ENCODE results near the gene TMEFF1.

TMEFF1 gene

DNA sequence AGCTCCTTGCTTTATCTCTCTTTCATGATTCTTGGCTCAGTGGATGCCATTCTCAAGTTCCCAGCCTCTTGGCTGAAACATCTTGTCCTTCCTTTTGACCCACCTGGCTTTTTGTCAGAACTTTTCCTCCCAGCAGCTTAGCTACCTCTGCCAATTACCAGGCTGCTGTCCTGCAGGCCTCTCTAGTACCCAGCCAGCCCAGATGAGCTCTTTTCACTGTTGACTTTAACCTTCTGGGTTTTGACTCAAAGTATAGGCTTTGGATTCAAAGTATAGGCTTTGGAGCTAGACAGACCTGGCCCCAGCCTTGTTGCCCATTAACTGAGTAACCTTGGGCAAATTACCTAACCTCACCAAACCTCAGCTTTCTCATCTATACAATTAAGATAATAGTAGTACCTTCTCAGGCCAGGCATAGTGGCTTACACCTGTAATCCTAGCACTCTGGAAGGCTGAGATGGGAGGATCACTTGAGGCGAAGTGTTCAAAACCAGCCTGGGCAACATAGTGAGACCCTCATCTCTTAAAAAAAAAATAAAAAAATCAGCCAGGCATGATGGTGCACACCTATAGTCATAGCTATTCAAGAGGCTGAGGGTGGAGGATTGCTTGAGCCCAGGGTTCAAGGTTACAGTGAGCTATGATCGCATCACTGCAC lies 6.6 kb upstream of the TMEFF1 start:
- Histone ChIP-seq H3K4me3 (replicated peaks; ENCODE audit: low read depth, low read length) (no peak overlapping the region), H3K36me3 (ENCODE audit: control insufficient read depth, insufficient read depth, low read length) (no peaks in the 10 kb centered on the region), H3K27me3 (replicated peaks; ENCODE audit: control insufficient read depth, insufficient read depth, low read length) (no peaks in the 10 kb centered on the region)
- TF ChIP-seq, protein P1, sequence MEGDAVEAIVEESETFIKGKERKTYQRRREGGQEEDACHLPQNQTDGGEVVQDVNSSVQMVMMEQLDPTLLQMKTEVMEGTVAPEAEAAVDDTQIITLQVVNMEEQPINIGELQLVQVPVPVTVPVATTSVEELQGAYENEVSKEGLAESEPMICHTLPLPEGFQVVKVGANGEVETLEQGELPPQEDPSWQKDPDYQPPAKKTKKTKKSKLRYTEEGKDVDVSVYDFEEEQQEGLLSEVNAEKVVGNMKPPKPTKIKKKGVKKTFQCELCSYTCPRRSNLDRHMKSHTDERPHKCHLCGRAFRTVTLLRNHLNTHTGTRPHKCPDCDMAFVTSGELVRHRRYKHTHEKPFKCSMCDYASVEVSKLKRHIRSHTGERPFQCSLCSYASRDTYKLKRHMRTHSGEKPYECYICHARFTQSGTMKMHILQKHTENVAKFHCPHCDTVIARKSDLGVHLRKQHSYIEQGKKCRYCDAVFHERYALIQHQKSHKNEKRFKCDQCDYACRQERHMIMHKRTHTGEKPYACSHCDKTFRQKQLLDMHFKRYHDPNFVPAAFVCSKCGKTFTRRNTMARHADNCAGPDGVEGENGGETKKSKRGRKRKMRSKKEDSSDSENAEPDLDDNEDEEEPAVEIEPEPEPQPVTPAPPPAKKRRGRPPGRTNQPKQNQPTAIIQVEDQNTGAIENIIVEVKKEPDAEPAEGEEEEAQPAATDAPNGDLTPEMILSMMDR (IDR thresholded peaks at IDR 0.05; ENCODE audit: insufficient read depth, low read length, poor library complexity, severe bottlenecking): no peak
- no peak for DNase-seq (ENCODE audit: extremely low read depth, insufficient read length)

DNA sequence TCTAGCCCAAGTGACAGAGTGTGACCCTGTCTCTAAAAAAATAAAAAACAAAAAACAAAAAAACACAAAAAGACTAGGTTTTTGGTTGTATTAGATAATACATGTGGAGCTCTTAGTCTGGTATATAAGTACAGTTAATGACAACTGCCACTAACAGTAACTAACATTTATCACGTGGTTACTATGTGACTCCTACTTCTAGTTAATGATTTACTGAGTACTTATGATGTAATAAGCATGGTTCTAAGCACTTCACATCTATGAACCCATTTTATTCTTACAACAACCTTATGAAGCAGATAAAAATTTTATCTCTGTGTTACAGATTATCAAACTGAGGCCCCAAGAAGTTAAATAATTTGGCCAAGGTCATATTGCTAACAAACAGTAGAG lies 6.1 kb upstream of the TMEFF1 start:
- H3K27me3 ChIP-seq (replicated peaks; ENCODE audit: control insufficient read depth, insufficient read depth, low read length): no peaks in the 10 kb centered on the region
- DNase-seq (ENCODE audit: extremely low read depth, insufficient read length): no peak
- TF ChIP-seq, protein P1 (IDR thresholded peaks at IDR 0.05; ENCODE audit: insufficient read depth, low read length, poor library complexity, severe bottlenecking): no peak
- H3K4me3 ChIP-seq (replicated peaks; ENCODE audit: low read depth, low read length): no peak overlapping the region
- no peaks in the 10 kb centered on the region for H3K36me3 ChIP-seq (ENCODE audit: control insufficient read depth, insufficient read depth, low read length)

DNA sequence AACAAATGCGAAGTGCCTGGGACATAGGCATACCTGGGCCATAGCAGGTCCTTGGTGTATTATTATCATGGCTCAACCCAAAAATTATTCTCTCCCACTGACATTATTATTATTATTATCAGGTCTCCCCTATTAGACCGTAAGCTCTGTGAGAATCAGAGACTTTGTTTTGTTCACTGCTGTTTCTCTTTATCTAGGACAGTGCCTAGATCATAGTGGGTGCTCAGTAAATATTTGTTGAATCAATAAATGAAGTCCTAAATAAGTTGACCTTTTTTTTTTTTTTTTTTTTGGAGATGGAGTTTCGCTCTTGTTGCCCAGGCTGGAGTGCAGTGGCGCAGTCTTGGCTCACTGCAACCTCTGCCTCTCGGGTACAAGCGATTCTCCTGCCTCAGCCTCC lies 4.9 kb upstream of the TMEFF1 start:
- TF ChIP-seq, protein P1 (IDR thresholded peaks at IDR 0.05; ENCODE audit: insufficient read depth, low read length, poor library complexity, severe bottlenecking): no peak
- Histone ChIP-seq H3K27me3 (replicated peaks; ENCODE audit: control insufficient read depth, insufficient read depth, low read length) (peaks cover 3% of the 10 kb centered on the region; the same call in 1 of the 2 replicates), H3K36me3 (ENCODE audit: control insufficient read depth, insufficient read depth, low read length) (no peaks in the 10 kb centered on the region), H3K4me3 (replicated peaks; ENCODE audit: low read depth, low read length) (no peak overlapping the region)
- no peak for DNase-seq (ENCODE audit: extremely low read depth, insufficient read length)

DNA sequence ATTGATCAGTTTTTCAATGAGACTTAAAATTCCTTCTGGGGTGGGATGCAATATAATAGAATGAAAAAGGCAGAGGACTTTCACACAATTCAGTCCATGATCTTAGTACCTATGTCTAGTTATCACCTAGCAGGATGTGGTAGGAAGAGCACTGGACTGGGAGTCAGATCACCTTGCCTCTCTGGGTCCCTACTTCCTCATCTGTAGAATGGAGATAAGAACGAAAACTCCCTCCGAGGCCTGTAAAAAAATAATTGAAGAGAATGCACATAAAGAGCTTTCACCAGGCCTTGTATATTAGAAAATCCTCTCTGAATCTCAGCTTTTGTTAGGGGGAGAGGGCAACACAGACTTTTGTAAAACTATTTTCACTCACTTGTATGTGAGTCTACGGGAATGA lies 681 bp upstream of the TMEFF1 start:
- TF ChIP-seq, protein P1 (IDR thresholded peaks at IDR 0.05; ENCODE audit: insufficient read depth, low read length, poor library complexity, severe bottlenecking): no peak
- no peak overlapping the region for H3K4me3 ChIP-seq (replicated peaks; ENCODE audit: low read depth, low read length)
- DNase-seq (ENCODE audit: extremely low read depth, insufficient read length): no peak
- no peaks in the 10 kb centered on the region for H3K36me3 ChIP-seq (ENCODE audit: control insufficient read depth, insufficient read depth, low read length)
- H3K27me3 ChIP-seq (replicated peaks; ENCODE audit: control insufficient read depth, insufficient read depth, low read length): peaks cover 3% of the 10 kb centered on the region; the same call in 1 of the 2 replicates

DNA sequence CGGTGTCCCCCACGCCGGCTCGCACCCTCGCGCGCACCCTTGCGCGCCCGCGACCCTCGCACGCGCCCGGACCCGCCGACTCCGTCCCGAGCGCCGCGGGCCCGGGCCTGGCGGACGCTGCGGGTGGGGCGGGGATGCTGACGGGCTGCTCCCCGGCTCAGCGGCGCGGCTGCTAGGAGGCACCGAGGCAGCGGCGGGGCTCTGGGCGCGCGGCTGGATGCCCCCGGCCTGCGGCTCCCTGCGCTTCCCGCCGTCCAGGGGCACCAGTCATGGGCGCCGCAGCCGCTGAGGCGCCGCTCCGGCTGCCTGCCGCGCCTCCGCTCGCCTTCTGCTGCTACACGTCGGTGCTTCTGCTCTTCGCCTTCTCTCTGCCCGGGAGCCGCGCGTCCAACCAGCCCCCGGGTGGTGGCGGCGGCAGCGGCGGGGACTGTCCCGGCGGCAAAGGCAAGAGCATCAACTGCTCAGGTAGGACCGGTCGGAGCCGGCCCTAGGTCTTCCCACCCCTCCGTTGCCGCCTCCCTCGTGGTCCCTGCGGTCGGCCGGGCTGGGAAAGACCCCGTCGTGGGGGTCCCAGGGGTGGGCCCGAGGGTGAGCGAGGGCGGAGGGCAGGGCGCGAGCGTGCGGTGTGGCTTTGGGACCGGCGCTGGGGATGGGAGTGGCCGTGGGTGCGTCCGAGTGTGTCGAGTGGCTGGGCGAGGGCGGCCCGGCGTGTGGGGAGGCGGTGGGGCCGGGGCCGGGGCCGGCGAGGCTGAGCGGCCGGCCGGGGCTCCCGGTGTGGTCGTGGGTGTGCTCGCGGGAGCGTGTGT lies 530 bp downstream of the TMEFF1 start:
- peaks cover 3% of the 10 kb centered on the region for H3K27me3 ChIP-seq (replicated peaks; ENCODE audit: control insufficient read depth, insufficient read depth, low read length)
- TF ChIP-seq, protein P1 (IDR thresholded peaks at IDR 0.05; ENCODE audit: insufficient read depth, low read length, poor library complexity, severe bottlenecking): no peak
- H3K36me3 ChIP-seq (ENCODE audit: control insufficient read depth, insufficient read depth, low read length): no peaks in the 10 kb centered on the region
- DNase-seq (ENCODE audit: extremely low read depth, insufficient read length): peak; percentile 49
- H3K4me3 ChIP-seq (replicated peaks; ENCODE audit: low read depth, low read length): peak overlapping the region; percentile 47
